Coronary artery (tissue), 2 donors: ENCODE measurements around the gene PCSK4.

Experiments used
- DNase-seq: peaks from one replicate; pipeline ENCODE4 v3.0.0-alpha.2; 2017; ENCODE audit warnings: low spot score
- H3K27ac ChIP-seq, 2 donors: fragments of 200-600 bp; sonication (generic); one replicate each; pipeline ENCODE4 v1.5.1; 2016 to 2019
- H3K4me3 ChIP-seq: fragments of 200-600 bp; sonication (generic); 2 replicates; pipeline ENCODE4 v1.5.1; 2016; ENCODE audit warnings: mild to moderate bottlenecking, moderate library complexity
- CTCF ChIP-seq: fragments of 200-600 bp; sonication (generic); IDR thresholded peaks from one replicate; pipeline ENCODE4 v1.5.1; 2019; ENCODE audit warnings: antibody characterized with exemption

PCSK4 gene

GRCh38 chr19:1434040-1434366, 56.1 kb downstream of the PCSK4 start:
- DNase-seq: no peak
- TF ChIP-seq CTCF: no peak
- Histone ChIP-seq H3K27ac (no peak overlapping the region), H3K4me3 (no peak overlapping the region)

DNA sequence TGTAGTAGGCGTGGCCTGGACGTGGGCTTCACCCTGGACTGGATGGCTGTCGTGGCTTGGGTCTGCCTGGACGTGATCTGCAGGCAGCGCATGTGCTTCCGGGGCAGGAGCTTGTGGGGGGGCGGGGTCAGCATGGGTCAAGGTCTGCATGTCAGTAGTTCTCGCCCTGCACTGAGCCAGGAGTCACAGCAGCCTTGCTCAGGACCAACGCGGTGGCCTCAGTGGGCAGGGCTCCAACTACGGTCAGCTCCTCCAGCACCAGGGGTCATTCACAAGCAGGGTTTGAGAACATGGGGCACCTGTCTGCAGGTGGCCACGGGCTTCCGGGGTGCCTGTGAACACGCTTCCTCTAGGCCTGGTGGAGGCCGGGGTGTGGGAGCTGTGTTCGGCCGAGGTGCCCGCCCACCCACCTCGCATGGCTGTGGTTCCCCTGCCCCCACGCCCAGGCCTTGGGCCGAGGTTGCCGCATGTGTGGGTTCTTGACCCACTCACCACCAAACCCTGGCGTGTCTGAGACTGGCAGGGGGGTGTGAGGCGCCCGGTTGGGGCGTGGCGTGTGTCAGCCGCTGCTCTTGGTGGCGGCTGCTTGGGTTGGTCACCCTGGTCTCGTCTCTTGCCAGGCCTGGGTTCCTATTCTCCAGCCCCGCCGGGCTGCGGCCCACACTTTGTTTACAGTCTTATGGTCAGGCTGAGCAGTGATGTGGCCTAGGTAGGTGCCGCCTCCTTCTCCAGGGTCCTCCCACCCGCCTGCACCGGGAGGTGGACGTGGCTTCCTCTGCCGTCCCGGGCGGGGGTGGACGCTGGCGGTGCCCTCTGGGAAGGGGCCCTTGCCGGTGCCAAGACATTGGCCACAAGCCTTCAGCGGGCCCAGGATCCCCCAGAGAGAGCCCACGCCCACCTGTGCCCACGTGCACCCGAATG, 56.8 kb downstream of the PCSK4 start:
- Histone ChIP-seq H3K27ac (no peak overlapping the region), H3K4me3 (no peak overlapping the region)
- no peak for TF ChIP-seq CTCF
- DNase-seq: no peak

GRCh38 chr19:1432507-1432887, 57.7 kb downstream of the PCSK4 start:
- no peak for DNase-seq
- no peak overlapping the region for H3K27ac ChIP-seq
- H3K4me3 ChIP-seq: no peak overlapping the region
- TF ChIP-seq CTCF: no peak

DNA sequence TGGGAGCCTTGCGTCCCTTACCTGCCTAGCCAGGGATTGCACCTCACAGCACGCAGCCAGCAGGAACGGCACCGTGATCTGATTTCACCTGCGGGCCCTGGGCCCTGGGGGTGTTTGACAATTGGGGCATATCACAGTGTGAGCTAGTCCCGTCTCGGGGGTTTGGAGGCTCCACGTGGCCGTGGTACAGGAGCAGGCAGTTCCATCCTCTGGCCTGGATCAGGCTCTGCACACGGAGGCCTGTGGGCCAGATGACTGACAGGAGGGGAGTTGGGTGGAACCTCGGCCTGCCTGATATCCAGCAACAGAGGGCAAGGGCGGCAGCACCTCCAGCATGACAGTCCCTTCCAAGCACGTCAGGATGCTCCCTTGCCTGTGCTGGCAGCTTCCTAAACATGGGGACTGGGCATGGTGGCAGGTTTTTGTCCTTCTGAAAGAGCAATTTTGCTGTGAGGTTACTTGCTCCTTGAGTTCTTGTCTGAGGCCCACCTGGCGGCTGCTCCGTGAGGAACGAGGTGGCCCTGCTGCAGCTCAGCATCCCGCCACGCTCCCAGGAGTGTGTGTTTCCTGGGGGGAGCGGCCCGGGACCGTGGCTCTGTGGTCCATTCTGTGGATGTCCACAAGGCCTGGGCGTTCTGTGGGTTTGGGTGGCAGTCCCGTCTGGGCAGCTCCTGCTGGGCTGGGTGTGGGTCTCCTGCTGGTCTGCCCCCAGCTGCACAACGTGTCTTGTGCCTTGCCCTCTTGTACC, 58.2 kb downstream of the PCSK4 start:
- Histone ChIP-seq H3K4me3 (no peak overlapping the region), H3K27ac (no peak overlapping the region)
- DNase-seq: no peak
- no peak for TF ChIP-seq CTCF
